AG09319 (cell line): ENCODE data around the gene CRIP1.

Source experiments
- DNase-seq: peaks from one replicate; pipeline ENCODE4 v3.0.0-alpha.2; 2010; ENCODE audit warnings: low read depth; ENCODE audit errors: extremely low read depth
- TF ChIP-seq, protein P1 (sequence below): IDR thresholded peaks from 2 replicates; pipeline ENCODE4 v1.5.1; 2011; ENCODE audit warnings: low read depth, mild to moderate bottlenecking, inconsistent platforms, low read length, moderate library complexity

Gene CRIP1

DNA sequence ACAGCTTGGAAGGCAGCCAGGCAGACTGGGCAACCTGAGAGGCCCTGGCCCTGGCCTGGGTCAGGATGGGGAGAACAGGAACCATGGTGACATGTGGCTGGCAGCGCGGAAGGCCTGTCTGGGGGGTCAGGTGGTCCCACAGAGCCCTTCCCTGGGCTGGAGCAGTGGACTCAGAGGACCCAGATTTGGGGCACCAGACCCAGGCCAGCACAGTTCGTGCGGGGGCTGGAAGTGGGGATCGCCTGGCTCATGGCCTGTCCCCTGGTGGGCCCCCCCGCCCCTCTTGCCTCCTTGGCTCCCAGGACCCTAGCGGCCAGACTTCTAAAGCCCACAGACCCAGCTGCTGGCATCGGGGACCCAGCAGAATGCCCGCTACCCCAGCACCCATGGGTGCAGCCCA is 45.7 kb upstream of the CRIP1 start:
- TF ChIP-seq, protein P1, sequence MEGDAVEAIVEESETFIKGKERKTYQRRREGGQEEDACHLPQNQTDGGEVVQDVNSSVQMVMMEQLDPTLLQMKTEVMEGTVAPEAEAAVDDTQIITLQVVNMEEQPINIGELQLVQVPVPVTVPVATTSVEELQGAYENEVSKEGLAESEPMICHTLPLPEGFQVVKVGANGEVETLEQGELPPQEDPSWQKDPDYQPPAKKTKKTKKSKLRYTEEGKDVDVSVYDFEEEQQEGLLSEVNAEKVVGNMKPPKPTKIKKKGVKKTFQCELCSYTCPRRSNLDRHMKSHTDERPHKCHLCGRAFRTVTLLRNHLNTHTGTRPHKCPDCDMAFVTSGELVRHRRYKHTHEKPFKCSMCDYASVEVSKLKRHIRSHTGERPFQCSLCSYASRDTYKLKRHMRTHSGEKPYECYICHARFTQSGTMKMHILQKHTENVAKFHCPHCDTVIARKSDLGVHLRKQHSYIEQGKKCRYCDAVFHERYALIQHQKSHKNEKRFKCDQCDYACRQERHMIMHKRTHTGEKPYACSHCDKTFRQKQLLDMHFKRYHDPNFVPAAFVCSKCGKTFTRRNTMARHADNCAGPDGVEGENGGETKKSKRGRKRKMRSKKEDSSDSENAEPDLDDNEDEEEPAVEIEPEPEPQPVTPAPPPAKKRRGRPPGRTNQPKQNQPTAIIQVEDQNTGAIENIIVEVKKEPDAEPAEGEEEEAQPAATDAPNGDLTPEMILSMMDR: no peak
- no peak for DNase-seq

DNA sequence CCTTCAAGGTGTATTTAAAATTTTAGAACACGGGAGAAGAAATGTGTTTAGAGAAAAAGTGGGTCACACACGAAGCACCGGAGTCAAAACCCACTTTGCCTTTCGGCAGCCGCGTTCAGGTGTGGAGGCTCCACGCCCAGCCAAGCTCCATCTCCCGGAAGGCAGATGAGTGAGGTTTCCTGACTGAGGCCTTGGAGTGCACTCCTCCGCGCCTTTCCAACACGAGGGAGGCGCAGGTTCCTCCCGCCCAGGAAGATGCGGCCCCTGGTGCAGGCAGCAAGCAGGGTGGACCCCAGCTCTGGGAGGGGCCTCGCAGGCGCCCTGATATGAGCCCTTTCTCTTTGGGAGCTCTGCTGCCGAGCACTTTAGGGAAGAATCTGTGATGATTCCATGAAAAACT is 44.6 kb upstream of the CRIP1 start:
- TF ChIP-seq, protein P1: no peak
- DNase-seq: no peak

DNA sequence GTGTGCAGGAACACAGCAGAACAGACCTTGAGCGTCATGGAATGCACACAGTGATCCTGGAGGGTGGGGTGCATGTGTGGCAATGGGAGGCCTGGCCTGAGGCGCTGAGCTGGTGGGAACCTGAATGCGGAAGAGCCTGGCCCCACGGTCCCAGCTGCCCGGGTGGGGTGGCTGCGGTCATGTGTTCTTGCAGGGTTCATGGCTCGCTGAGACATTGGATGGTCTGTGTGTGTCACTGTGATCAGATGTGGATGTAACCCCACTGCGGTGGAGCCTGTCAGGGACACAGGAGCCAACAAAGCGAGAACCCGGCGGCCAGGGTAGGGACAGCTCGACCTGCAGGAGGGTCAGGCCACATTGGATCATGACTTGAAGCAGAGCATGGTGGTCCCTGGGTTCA is 43.9 kb upstream of the CRIP1 start:
- no peak for DNase-seq
- TF ChIP-seq, protein P1: no peak

DNA sequence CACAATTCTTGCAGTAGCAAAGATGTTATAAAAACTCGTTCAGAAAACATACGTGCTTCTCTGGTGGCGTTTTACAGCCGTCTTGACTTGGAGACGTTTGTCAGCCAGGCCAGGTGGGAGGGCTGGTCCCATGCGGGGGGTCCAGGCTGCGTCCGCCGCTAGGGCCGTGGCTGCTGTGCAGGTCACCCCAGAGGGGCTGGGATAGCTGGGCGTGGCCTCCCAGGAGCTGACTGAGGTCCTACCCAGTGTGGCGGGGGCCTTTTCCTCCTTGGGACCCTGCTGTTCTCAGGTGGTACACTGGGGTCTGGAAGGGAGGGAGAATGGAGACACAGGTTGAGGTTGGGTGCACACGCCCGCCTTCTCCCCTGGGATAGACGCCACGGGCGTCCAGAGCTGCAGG is 41.8 kb upstream of the CRIP1 start:
- TF ChIP-seq, protein P1: no peak
- no peak for DNase-seq

DNA sequence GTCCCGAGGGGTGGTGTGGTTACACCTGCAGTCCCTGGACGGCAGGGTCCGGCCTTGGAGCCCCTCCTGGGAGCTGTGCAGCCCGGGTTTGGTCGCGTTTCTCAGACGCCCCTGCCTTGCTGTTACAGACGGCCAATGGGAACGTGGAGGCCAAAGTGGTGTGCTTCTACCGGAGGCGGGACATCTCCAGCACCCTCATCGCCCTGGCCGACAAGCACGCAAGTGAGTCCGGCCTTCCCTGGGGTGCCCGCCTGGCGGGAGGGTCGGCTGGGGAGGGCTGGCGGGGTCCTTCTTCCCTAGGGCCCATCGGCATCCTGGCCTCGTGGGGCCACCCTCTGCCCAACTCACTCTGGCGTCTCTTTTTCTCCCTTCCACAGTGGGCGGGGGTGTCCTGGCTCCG is 41.4 kb upstream of the CRIP1 start:
- no peak for DNase-seq

DNA sequence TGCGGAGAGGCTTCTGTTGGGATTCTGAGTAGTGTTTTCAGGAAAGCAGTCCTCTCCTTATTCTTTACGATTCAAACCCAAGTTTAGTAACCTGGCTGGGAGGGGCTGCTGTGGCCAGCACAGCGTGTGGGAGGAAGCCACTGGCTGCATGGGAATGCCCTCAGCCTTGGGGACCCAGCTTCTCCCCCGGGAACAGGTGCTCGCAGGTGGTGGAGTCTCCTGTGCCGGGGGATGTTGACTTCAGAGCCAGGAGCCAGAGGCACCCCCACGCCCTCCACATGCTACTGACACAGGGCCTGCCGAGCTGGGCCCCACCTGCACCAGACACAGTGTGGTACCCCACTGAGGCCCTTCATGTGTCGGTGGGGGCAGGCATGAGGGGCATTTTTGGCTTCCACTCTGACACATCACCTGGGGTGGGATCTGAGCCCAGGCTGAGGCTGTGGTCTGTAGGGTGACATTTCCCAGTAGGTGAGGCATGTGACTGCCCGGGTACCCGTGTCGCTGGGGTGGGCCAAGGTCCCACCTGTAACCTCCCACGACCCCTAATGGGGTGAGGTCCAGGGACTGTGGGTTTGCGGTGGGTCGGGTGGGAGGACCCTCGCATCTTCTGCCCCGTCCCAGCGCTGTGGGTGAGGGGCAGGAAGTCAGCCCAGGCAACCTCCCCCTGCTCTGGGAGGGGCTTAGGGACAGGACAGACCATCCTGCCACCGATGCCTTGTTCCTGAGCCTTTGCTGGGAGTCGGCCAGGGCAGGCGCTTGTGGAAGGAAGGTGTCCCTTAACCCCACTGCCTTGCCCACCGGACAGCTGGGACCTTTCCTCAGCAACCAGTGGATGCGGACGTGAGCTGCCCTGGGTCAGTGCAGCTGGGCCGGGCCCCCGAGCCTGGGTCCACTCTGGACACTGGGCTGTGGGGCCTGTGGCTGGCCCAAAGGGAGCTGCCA is 40.5 kb upstream of the CRIP1 start:
- TF ChIP-seq, protein P1: no peak
- DNase-seq: no peak

More for the DNA sequence above, 41.4 kb upstream of the CRIP1 start:
- TF ChIP-seq, protein P1: no peak

DNA sequence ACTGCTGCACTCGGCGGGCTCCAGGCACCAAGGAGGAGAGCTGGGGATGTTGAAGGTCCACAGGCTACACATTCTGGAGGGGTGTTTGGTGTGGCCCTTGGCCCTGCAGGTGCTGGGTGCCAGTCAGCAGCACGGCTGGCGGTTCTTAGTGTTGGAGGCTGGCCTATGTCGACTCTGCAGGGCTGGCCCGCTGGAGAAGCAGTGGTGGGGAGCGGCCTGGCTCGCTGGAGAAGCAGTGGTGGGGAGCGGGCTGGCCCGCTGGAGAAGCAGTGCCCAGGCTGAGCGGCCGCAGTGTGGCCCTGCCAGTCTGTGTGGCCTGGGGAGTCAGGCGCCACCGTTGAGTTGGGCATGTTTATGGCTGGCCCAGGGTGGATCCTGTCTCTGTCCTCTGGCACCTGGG is 39.7 kb upstream of the CRIP1 start:
- no peak for DNase-seq
- TF ChIP-seq, protein P1: no peak
